GM12873 (cell line): ENCODE results near the gene KCNH6.

ENCODE experiments used
- CTCF ChIP-seq: IDR thresholded peaks from 2 replicates; pipeline ENCODE4 v1.5.1; 2012; ENCODE audit warnings: low read depth, mild to moderate bottlenecking, moderate library complexity, low read length, control low read depth; ENCODE audit not compliant: insufficient read depth; ENCODE audit errors: missing control alignments

Gene KCNH6

GRCh38 chr17:63533433-63534077 lies 10.4 kb downstream of the KCNH6 start:
- no peak for TF ChIP-seq CTCF

- TF ChIP-seq CTCF, result no peak
These were observed 11.0 kb downstream of the KCNH6 start for GRCh38 chr17:63534078-63534570.

- TF ChIP-seq CTCF, result no peak
These were observed 11.8 kb downstream of the KCNH6 start for GRCh38 chr17:63534816-63535455.

- TF ChIP-seq CTCF, result no peak
These were observed 12.5 kb downstream of the KCNH6 start for GRCh38 chr17:63535640-63536039.

GRCh38 chr17:63537001-63537400 lies 13.8 kb downstream of the KCNH6 start:
- no peak for TF ChIP-seq CTCF

- no peak for TF ChIP-seq CTCF
These were observed 15.0 kb downstream of the KCNH6 start for GRCh38 chr17:63537991-63538692.

GRCh38 chr17:63538693-63539595 lies 15.8 kb downstream of the KCNH6 start:
- no peak for TF ChIP-seq CTCF
